Muscle layer of duodenum (tissue), 2 donors: Measurements from ENCODE around the gene PATL2.
"Not testable (repeated sequence)": the region's sequence is repeated elsewhere in the genome, so short reads cannot be mapped to it uniquely, and the experiment has no call there.

Experiments used
- H3K27ac ChIP-seq: one replicate; pipeline ENCODE4 v1.7.0; 2013; ENCODE audit warnings: mild to moderate bottlenecking, low read length
- H3K27me3 ChIP-seq: one replicate; pipeline ENCODE4 v1.7.0; 2013; ENCODE audit warnings: low read depth, mild to moderate bottlenecking, control low read depth, low read length
- H3K36me3 ChIP-seq, 2 donors: one replicate each; pipeline ENCODE4 v1.7.0; 2013; ENCODE audit warnings: low read length in 2 of 2, control low read depth in 1 of 2, mild to moderate bottlenecking in 1 of 2; ENCODE audit not compliant: insufficient read depth in 2 of 2, control insufficient read depth in 1 of 2
- H3K4me1 ChIP-seq, 2 donors: one replicate each; pipeline ENCODE4 v1.7.0; 2013; ENCODE audit warnings: low read length in 2 of 2, mild to moderate bottlenecking in 2 of 2, control low read depth in 1 of 2, moderate library complexity in 1 of 2; ENCODE audit not compliant: insufficient read depth in 2 of 2, control insufficient read depth in 1 of 2
- H3K4me3 ChIP-seq, 2 donors: one replicate each; pipeline ENCODE4 v1.7.0; 2013; ENCODE audit warnings: low read length in 2 of 2, low read depth in 1 of 2, mild to moderate bottlenecking in 1 of 2
- H3K9me3 ChIP-seq, 2 donors: one replicate each; pipeline ENCODE4 v1.7.0; 2013; ENCODE audit warnings: low read length in 2 of 2, control low read depth in 1 of 2, mild to moderate bottlenecking in 1 of 2; ENCODE audit not compliant: control insufficient read depth in 1 of 2
- donor health status: healthy.

Gene PATL2

DNA sequence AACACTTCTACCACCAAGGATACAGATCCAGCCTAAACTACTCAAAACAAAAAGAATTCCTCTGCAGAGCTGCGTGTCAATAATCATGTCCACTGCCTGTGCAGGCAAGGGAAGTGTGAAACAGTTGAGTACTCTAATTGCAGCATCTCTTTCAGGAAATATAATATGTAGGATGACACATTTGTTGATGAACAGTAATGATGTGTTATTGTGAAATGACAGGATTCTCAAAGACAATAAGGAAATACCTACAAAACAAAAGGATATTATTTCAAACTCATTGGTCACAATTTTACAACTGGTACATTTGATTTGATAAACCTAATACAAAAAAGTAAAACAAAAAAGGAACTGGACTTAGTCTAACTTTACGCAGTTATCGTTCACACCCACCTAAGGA is 52.1 kb downstream of the PATL2 start:
- no peaks in the 10 kb centered on the region for H3K9me3 ChIP-seq
- H3K4me3 ChIP-seq: no peak overlapping the region
- no peaks in the 10 kb centered on the region for H3K27me3 ChIP-seq
- peaks cover 0 to 10% of the 10 kb centered on the region in 2 donors for H3K4me1 ChIP-seq
- no peak overlapping the region for H3K27ac ChIP-seq
- H3K36me3 ChIP-seq: peaks cover 31 to 32% of the 10 kb centered on the region in 2 donors

DNA sequence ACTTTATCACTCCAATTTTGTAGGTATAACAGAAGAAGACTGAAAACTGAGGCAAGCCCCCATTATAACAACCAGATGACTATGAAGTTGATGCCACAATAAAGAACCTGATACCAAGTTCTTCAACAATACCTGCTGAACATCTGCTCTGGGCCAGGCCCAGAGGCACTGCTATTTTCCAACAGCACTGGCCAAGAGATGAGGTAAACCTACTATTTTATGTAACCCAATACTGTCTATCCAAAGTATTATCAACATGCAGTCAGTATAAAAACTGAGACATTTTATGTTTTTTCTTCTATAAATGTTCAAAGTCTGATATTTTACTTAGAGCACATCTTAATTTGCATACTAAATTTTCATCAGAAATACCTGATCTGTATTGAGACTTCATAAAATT is 53.7 kb downstream of the PATL2 start:
- Histone ChIP-seq H3K27ac (no peak overlapping the region), H3K27me3 (no peaks in the 10 kb centered on the region), H3K9me3 (no peaks in the 10 kb centered on the region), H3K36me3 (peaks cover 31 to 33% of the 10 kb centered on the region in 2 donors), H3K4me3 (no peak overlapping the region), H3K4me1 (peaks cover 0 to 8% of the 10 kb centered on the region in 2 donors)

DNA sequence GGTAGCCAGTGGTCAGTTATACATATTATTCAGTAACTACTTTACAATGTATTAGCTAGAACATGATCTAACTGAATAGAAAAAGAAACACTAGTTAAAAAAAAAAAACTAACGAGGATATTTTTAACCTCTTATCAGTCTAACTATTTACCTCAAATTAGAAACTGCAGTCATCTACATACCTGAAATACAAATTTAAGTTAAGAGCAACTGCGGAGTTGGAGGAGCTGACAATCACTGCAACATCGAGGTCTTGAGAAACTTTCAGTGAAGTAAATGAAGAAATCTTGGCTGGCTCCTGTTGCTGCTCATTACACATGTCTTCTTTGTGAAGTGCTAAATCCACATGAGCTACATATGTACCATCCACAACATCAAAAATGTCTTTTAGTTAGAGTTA is 54.2 kb downstream of the PATL2 start:
- Histone ChIP-seq H3K36me3 (peaks cover 32 to 35% of the 10 kb centered on the region in 2 donors), H3K4me3 (no peak overlapping the region), H3K27me3 (no peaks in the 10 kb centered on the region), H3K9me3 (no peaks in the 10 kb centered on the region), H3K4me1 (peaks cover 0 to 3% of the 10 kb centered on the region in 2 donors), H3K27ac (no peak overlapping the region)

DNA sequence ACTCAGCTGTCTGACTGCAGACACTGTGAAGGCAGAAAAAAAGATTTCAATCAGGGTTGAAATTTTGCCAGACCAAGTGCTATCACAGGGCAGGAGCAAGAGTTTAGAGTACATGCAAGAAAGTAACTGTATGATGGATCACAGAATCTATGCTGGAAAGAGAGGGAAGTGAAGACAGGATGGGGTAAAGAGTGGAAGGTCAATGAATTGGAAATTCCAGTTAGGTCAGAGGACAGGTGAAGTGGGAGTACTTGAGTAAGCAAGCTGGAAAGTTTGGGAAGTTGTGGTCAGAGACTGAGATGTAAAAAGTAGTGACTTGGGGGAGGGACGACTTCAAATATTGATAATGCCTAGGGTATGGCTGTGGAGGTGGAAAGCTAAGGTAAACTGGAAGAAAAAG is 54.8 kb downstream of the PATL2 start:
- no peak overlapping the region for H3K27ac ChIP-seq
- no peaks in the 10 kb centered on the region for H3K9me3 ChIP-seq
- H3K27me3 ChIP-seq: no peaks in the 10 kb centered on the region
- no peaks in the 10 kb centered on the region for H3K4me1 ChIP-seq
- peaks cover 38 to 42% of the 10 kb centered on the region in 2 donors for H3K36me3 ChIP-seq
- no peak overlapping the region for H3K4me3 ChIP-seq

DNA sequence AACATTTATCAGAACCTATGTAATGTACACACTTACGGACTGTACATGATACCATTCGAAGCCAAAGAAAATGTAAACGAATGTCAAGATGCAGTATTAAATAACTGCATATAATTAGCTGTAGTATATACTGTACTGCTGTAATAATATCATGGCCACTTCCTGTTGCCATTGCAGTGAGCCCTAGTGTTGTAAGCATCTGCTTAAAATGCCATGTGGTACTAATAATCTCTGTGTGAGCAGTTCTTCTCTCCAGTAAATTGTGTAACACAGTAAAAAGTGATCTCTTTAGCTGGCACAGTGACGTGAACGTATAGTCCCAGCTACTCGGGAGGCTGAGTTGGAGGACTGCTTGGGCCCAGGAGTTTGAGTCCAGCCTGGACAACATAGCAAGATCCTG is 56.3 kb downstream of the PATL2 start:
- Histone ChIP-seq H3K4me1 (no peaks in the 10 kb centered on the region), H3K4me3 (no peak overlapping the region), H3K36me3 (peaks cover 41 to 47% of the 10 kb centered on the region in 2 donors), H3K9me3 (no peaks in the 10 kb centered on the region), H3K27ac (no peak overlapping the region), H3K27me3 (no peaks in the 10 kb centered on the region)

DNA sequence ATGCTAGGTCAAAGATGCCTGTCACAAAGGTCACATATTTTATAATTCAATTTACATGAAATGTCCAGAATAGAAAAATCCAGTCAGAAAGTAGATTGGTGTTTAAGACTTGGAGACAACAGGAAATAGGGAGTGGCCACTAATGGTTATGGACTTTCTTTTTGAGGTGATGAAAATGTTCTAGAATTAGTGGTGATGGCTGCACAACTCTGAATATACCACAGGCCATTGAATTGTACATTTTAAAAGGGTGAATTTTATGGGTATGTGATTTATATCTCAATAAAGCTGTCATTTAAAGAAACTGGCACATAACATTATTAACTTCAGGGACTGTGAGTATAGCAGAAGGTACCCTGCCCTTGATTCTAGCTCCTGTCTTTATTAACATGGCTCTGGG is 63.5 kb downstream of the PATL2 start:
- Histone ChIP-seq H3K4me1 (no peaks in the 10 kb centered on the region), H3K36me3 (peaks cover 30 to 45% of the 10 kb centered on the region in 2 donors), H3K9me3 (no peaks in the 10 kb centered on the region), H3K27ac (no peak overlapping the region), H3K27me3 (no peaks in the 10 kb centered on the region), H3K4me3 (no peak overlapping the region)

DNA sequence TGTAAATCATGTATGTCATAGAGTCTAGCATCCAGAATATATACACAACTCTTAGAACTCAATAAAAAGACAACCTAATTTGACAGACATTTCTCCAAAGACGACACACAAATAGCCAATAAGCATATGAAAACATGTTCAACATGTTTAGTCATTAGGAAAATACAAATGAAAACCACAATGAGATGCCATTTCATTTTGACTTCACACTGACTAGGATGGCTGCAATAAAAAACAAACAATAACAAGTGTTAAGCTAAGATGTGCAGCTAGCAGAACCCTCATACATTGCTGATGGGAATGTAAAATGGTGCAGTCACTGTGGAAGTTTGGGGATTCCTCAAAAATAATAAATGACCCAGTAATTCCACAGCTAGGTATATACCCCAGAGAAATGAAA is 64.1 kb downstream of the PATL2 start:
- H3K27me3 ChIP-seq: no peaks in the 10 kb centered on the region
- no peaks in the 10 kb centered on the region for H3K9me3 ChIP-seq
- no peak overlapping the region for H3K4me3 ChIP-seq
- peaks cover 30 to 43% of the 10 kb centered on the region in 2 donors for H3K36me3 ChIP-seq
- no peak overlapping the region for H3K27ac ChIP-seq
- H3K4me1 ChIP-seq: no peaks in the 10 kb centered on the region

DNA sequence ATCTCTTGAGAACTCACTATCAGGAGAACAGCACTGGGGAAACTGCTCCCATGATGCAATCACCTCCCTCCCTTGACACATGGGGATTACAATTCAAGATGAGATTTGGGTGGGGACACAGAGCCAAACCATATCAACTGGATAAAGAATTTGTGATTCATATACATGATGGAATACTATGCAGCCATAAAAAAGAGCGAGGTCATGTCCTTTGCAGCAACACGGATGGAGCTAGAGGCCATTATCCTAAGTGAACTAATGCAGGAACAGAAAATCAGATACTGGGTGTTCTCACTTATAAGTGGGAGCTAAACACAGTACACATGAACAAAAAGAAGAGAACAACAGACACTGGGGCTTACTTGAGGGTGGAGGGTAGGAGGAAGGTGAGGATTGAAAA is 64.7 kb downstream of the PATL2 start:
- Histone ChIP-seq H3K27me3 (no peaks in the 10 kb centered on the region), H3K4me3 (no peak overlapping the region), H3K36me3 (peaks cover 25 to 38% of the 10 kb centered on the region in 2 donors), H3K9me3 (no peaks in the 10 kb centered on the region), H3K4me1 (no peaks in the 10 kb centered on the region), H3K27ac (no peak overlapping the region)

DNA sequence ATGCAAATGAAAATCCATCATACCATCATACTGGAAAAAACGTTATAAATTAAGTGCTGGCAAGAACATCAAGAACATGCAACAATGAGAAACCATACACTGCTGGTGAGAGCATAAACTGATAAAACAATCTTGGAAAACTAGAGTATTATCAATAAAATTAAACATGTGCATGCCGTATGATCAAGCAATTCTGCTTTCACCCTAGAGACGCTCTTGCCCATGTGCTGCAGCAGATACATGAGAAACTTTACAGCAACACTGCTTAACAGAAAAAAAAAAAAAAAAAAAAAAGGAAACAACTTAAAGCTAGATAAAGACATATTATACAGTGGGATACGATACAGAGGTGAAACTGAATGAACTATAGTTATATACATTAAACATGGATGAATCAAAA is 69.5 kb downstream of the PATL2 start:
- Histone ChIP-seq H3K4me3 (no peak overlapping the region), H3K9me3 (no peaks in the 10 kb centered on the region), H3K36me3 (peaks cover 9 to 14% of the 10 kb centered on the region in 2 donors), H3K27me3 (no peaks in the 10 kb centered on the region), H3K27ac (no peak overlapping the region), H3K4me1 (no peaks in the 10 kb centered on the region)

DNA sequence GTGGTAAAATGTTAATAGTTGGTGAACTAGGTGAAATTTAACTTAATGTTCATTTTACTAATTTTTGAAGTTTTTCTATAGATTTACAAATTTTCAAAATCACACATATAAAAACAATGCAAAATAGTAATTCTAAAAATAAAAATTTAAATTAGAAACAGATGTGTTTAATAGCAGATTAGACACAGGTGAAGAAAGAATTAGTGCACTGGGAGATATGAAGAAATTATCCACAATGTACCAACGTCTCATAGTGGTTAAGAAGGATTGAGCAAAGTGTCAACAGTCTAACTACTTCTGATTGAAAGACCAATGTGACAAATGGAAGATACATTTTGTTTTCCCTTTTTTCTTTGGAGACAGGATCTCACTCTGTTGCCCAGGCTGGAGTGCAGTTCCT is 74.1 kb downstream of the PATL2 start:
- Histone ChIP-seq H3K27me3 (no peaks in the 10 kb centered on the region), H3K9me3 (no peaks in the 10 kb centered on the region), H3K36me3 (peaks cover 21 to 33% of the 10 kb centered on the region in 2 donors), H3K27ac (no peak overlapping the region), H3K4me3 (no peak overlapping the region), H3K4me1 (no peaks in the 10 kb centered on the region)

DNA sequence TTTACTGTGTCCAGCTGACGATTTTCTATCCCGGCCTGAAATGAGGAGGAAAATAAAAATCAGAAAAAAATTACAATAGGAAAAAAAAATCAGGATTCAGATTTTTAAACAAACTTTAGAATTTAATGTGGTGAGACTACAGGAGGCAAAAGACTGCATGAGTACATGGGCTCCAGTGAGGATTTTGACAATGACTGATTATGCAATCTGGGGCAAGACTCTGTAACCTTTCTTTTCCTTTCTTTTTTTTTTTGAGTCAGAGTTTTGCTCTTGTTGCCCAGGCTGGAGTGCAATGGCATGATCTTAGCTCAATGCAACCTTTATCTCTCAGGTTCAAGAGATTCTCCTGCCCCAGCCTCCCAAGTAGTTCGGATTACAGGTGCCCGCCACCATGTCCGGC is 77.5 kb downstream of the PATL2 start:
- no peaks in the 10 kb centered on the region for H3K27me3 ChIP-seq
- H3K36me3 ChIP-seq: peaks cover 40 to 59% of the 10 kb centered on the region in 2 donors
- H3K27ac ChIP-seq: no peak overlapping the region
- no peak overlapping the region for H3K4me3 ChIP-seq
- H3K9me3 ChIP-seq: no peaks in the 10 kb centered on the region
- no peaks in the 10 kb centered on the region for H3K4me1 ChIP-seq

DNA sequence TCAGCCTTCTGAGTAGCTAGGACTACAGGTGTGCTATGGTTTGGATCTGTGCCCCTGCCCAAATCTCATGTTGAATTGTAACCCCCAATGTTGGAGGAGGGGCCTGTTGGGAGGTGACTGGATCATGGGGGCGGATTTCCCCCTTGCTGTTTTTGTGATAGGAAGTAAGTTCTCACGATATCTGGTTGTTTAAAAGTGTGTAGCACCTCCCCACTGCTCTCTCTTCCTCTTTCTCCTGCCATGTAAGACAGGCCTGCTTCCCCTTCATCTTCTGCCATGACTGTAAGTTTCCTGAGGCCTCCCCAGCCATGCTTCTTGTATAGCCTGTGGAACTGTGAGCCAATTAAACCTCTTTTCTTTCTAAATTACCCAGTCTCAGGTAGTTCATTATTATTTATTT is 85.8 kb downstream of the PATL2 start:
- not testable (repeated sequence) for H3K4me3 ChIP-seq, H3K27me3 ChIP-seq, H3K4me1 ChIP-seq, H3K27ac ChIP-seq, H3K9me3 ChIP-seq
- peaks cover 52 to 61% of the 10 kb centered on the region in 2 donors for H3K36me3 ChIP-seq
